ENCODE results near the gene FHDC1. TPM values are rescaled to one million over a fixed set of nuclear protein-coding genes. Genes with fewer than 3 reads are reported as not detected.

The FHDC1 gene
- total RNA-seq, 2 donors from 2014 or later, result 0.10 TPM

GRCh38 chr4:152919826-152920225, 16.3 kb upstream of the FHDC1 start:
- no peaks in the 10 kb centered on the region for H3K36me3 Mint-ChIP-seq (ENCODE audit: low read depth)
- DNase-seq, result no peak
- no peak overlapping the region for H3K27ac Mint-ChIP-seq
- no peaks in the 10 kb centered on the region for H3K27me3 Mint-ChIP-seq
- no peaks in the 10 kb centered on the region for H3K4me1 Mint-ChIP-seq
- H3K4me3 Mint-ChIP-seq, result no peak overlapping the region
- H3K9me3 ChIP-seq (ENCODE audit: control insufficient read depth, low read length, poor library complexity, severe bottlenecking), result no peaks in the 10 kb centered on the region
- no peak for ATAC-seq

- Mint-ChIP-seq H3K4me3 (no peak overlapping the region), H3K36me3 (ENCODE audit: low read depth) (no peaks in the 10 kb centered on the region), H3K27me3 (no peaks in the 10 kb centered on the region), H3K27ac (no peak overlapping the region), H3K4me1 (no peaks in the 10 kb centered on the region)
- DNase-seq, result no peak
- ATAC-seq, result no peak
- H3K9me3 ChIP-seq (ENCODE audit: control insufficient read depth, low read length, poor library complexity, severe bottlenecking), result no peaks in the 10 kb centered on the region
These were observed 15.4 kb upstream of the FHDC1 start for GRCh38 chr4:152920768-152921167.

- no peaks in the 10 kb centered on the region for H3K4me1 Mint-ChIP-seq
- no peak for DNase-seq
- H3K27me3 Mint-ChIP-seq, result no peaks in the 10 kb centered on the region
- no peak overlapping the region for H3K27ac Mint-ChIP-seq
- H3K9me3 ChIP-seq (ENCODE audit: control insufficient read depth, low read length, poor library complexity, severe bottlenecking), result no peaks in the 10 kb centered on the region
- H3K36me3 Mint-ChIP-seq (ENCODE audit: low read depth), result no peaks in the 10 kb centered on the region
- no peak for ATAC-seq
- H3K4me3 Mint-ChIP-seq, result no peak overlapping the region
These were observed 14.8 kb upstream of the FHDC1 start for GRCh38 chr4:152921284-152921683.

GRCh38 chr4:152925851-152926250, 10.3 kb upstream of the FHDC1 start:
- Mint-ChIP-seq H3K36me3 (ENCODE audit: low read depth) (peaks cover 4% of the 10 kb centered on the region), H3K27me3 (peaks cover 25% of the 10 kb centered on the region), H3K27ac (no peak overlapping the region), H3K4me3 (no peak overlapping the region), H3K4me1 (no peaks in the 10 kb centered on the region)
- ATAC-seq (no peak), DNase-seq (no peak)
- no peaks in the 10 kb centered on the region for H3K9me3 ChIP-seq (ENCODE audit: control insufficient read depth, low read length, poor library complexity, severe bottlenecking)

DNA sequence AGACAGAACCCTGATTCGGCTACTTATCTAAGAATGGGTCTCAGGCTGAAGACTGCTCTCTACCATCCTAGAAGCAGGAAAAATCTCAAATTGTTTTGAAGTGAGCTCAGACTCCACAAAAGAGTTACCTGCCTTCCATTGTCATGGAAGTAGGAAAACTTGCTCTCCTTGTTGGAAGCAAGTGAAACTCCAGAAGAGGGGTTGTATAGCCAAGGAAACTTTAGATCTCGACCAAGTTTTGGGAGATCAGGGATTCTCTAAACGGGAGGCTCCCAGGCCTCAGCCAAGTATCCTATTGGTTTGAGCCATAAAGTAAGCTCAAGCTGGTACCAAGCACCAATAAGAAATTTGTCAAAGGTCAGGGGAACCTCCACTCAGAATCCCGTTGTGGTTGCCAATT, 9.2 kb upstream of the FHDC1 start:
- Mint-ChIP-seq H3K4me1 (no peaks in the 10 kb centered on the region), H3K27ac (no peak overlapping the region), H3K36me3 (ENCODE audit: low read depth) (peaks cover 4% of the 10 kb centered on the region), H3K27me3 (peaks cover 25% of the 10 kb centered on the region), H3K4me3 (no peak overlapping the region)
- ATAC-seq (no peak), DNase-seq (no peak)
- no peaks in the 10 kb centered on the region for H3K9me3 ChIP-seq (ENCODE audit: control insufficient read depth, low read length, poor library complexity, severe bottlenecking)

DNA sequence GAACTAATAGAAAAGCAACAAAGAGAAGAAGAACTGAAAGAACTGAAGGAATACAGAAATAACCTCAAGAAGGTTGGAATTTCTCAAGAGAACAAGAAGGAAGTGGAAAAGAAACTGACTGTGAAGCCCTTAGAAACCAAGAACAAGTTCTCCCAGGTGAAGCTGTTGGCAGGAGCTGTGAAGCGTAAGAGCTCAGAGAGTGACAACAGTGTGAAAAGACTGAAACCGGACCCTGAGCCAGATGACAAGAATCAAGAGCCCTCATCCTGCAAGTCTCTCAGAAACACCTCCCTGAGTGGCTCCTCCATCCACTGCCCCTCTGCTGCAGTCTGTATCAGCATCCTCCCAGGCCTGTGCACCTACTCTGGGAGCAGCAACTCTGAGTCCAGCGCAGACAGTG, 8.4 kb upstream of the FHDC1 start:
- H3K4me1 Mint-ChIP-seq, result no peaks in the 10 kb centered on the region
- H3K27ac Mint-ChIP-seq, result no peak overlapping the region
- H3K4me3 Mint-ChIP-seq, result no peak overlapping the region
- ATAC-seq, result no peak
- peaks cover 4% of the 10 kb centered on the region for H3K36me3 Mint-ChIP-seq (ENCODE audit: low read depth)
- H3K9me3 ChIP-seq (ENCODE audit: control insufficient read depth, low read length, poor library complexity, severe bottlenecking), result no peaks in the 10 kb centered on the region
- no peak for DNase-seq
- peaks cover 26% of the 10 kb centered on the region for H3K27me3 Mint-ChIP-seq

DNA sequence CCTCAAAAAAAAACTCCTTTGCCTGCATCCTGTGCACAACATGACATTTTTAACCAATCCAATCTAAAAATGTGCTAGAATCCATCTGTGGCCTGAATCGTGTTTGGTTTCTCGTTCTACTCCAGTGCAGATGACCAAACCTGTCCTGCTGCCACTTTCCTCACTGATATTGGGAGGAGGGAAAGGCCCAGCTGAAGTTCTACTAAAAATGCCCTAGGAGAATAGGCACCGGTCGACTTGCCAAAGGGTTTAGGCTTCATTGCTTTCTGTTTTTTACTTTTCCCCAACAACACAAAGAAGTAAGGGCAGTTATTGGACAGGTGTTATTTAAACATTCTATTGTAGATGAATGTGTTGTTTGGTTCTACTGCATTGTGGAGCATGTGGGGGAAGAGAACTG, 7.8 kb upstream of the FHDC1 start:
- H3K27me3 Mint-ChIP-seq, result peaks cover 31% of the 10 kb centered on the region
- H3K4me3 Mint-ChIP-seq, result no peak overlapping the region
- ATAC-seq (no peak), DNase-seq (no peak)
- H3K27ac Mint-ChIP-seq, result no peak overlapping the region
- H3K4me1 Mint-ChIP-seq, result no peaks in the 10 kb centered on the region
- H3K36me3 Mint-ChIP-seq (ENCODE audit: low read depth), result peaks cover 4% of the 10 kb centered on the region
- H3K9me3 ChIP-seq (ENCODE audit: control insufficient read depth, low read length, poor library complexity, severe bottlenecking), result no peaks in the 10 kb centered on the region

DNA sequence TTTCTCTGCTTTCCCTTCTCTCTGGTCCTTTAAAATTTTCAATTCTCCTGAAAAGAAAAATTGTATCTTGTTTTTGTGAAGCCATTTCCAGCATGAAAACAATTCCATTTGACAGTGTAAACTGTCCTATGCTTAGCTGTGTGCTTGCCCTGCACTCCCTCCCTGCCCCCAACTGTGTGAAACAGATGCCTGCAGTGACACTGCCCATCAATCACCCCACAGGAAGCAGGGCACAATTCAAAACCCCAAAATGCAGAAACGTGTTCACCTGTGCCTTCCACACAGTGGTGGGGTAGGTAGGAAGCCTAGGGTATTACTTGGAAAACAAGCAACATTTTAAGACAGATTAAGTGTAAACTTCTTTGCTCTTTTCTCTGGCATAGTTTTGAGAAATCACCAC, 6.2 kb upstream of the FHDC1 start:
- Mint-ChIP-seq H3K4me1 (no peaks in the 10 kb centered on the region), H3K27ac (no peak overlapping the region), H3K4me3 (no peak overlapping the region), H3K27me3 (peaks cover 47% of the 10 kb centered on the region), H3K36me3 (ENCODE audit: low read depth) (peaks cover 8% of the 10 kb centered on the region)
- ATAC-seq (no peak), DNase-seq (no peak)
- H3K9me3 ChIP-seq (ENCODE audit: control insufficient read depth, low read length, poor library complexity, severe bottlenecking), result no peaks in the 10 kb centered on the region

GRCh38 chr4:152935143-152935542, 980 bp upstream of the FHDC1 start:
- Mint-ChIP-seq H3K27ac (no peak overlapping the region), H3K4me1 (peaks cover 14% of the 10 kb centered on the region), H3K4me3 (peak overlapping the region; percentile 87), H3K36me3 (ENCODE audit: low read depth) (peaks cover 7% of the 10 kb centered on the region), H3K27me3 (peaks cover 55% of the 10 kb centered on the region)
- no peak for ATAC-seq
- no peak for DNase-seq
- no peaks in the 10 kb centered on the region for H3K9me3 ChIP-seq (ENCODE audit: control insufficient read depth, low read length, poor library complexity, severe bottlenecking)

DNA sequence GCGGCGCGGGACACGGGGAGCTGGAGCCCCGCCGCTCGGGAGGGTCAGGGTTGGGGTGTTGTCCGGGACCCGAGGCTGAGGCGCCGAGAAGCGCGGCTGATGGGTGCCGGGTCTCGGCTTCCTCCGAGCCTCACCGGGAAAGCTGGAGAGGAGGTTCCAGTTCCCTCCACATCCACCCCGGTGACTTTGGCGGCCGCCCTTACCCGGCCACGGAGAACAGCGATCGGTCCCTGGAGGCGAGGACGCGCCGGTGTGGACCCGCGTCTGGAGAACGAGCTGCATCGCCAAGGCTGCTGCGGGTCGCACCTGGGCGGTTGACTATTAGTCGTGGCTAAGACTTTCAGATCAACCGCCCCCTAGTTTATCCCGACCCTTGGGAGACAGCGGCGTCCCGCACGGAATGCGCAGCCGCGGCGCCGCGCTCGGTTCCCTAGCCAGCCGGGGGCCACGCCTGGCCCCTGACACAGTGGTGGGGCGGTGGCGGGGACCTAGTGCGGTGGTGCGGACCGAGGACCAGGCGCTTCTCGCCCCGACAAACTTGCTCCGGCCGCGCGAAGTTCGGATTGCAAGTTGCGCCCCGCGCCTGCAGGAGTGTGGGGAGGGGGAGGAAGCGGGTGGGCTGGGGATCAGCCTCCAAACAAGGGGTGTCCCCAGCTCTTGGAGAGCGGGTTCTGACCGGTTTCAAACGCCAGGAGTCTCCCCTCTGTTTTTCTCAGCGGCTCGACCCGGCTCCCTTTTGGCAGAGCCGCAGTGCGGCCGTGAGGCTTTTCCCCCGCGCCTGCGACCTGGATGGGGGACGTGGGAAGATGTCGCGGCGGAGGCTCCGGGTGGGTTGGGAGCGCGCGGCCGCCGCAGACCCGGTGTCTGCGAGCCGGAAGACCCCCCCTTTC, 568 bp downstream of the FHDC1 start:
- Mint-ChIP-seq H3K36me3 (ENCODE audit: low read depth) (peaks cover 7% of the 10 kb centered on the region), H3K27me3 (peaks cover 60% of the 10 kb centered on the region), H3K4me3 (peak overlapping the region; percentile 75), H3K4me1 (peaks cover 14% of the 10 kb centered on the region), H3K27ac (no peak overlapping the region)
- ATAC-seq (peak; percentile 35), DNase-seq (no peak)
- no peaks in the 10 kb centered on the region for H3K9me3 ChIP-seq (ENCODE audit: control insufficient read depth, low read length, poor library complexity, severe bottlenecking)

- Mint-ChIP-seq H3K4me3 (peak overlapping the region; percentile 89), H3K36me3 (ENCODE audit: low read depth) (peaks cover 7% of the 10 kb centered on the region), H3K27me3 (peaks cover 60% of the 10 kb centered on the region), H3K4me1 (peaks cover 14% of the 10 kb centered on the region), H3K27ac (no peak overlapping the region)
- DNase-seq (no peak), ATAC-seq (peak; percentile 62)
- H3K9me3 ChIP-seq (ENCODE audit: control insufficient read depth, low read length, poor library complexity, severe bottlenecking), result no peaks in the 10 kb centered on the region
These were observed 1.5 kb downstream of the FHDC1 start for GRCh38 chr4:152937336-152938236.

DNA sequence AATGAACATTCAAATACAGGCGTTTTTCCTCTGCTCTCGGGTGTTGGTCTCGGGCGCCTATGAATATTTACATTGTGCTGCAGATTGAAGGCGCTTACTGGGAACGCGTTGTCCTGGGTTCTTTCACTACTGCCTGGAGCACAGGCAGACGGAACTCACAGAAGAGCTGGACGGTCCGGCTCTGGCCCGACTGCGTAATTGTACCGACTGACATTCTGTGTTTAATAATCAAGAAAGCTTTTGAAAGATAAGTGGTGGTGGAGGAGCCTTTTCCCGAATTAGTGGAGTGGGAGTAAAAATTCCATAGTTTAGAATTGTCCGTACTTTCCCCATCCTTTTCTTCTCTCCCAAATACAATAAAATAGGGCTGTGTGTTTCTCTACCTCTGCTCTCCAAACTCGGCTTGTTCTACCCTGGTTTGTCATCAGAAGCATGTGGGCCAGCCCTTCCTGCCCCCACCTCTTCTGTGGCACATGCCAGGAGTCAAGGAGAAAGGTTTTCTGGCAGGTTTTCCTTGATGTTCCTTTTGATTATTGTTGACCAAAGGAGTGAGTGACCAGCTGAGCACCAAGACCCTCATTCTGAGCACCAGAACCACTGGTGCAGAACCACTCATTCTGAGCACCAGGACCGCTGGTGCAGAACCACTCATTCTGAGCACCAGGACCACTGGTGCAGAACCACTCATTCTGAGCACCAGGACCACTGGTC, 2.3 kb downstream of the FHDC1 start:
- H3K36me3 Mint-ChIP-seq (ENCODE audit: low read depth), result peaks cover 7% of the 10 kb centered on the region

DNA sequence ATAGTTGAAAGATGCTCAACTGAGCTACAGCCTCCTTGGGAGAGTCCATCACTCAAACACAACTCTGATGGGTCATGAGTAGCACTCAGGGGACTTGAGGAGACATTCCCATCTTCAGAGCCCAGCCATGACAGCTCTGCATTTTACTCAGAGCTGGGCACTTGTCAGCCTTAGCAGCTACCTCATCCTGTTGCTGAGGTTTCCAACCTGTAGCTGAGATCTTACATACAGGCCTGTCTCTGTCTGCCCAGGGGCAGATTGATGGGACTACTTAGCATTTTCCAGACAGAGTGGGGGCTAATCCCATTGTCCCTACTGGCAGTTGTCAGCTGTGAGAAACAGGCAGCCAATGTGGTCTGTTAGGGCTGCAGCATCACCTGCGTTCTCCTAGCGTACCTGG, 3.5 kb downstream of the FHDC1 start:
- no peak for DNase-seq
- Mint-ChIP-seq H3K4me1 (peaks cover 14% of the 10 kb centered on the region), H3K27me3 (peaks cover 41% of the 10 kb centered on the region), H3K36me3 (ENCODE audit: low read depth) (peaks cover 4% of the 10 kb centered on the region), H3K27ac (no peak overlapping the region), H3K4me3 (no peak overlapping the region)
- H3K9me3 ChIP-seq (ENCODE audit: control insufficient read depth, low read length, poor library complexity, severe bottlenecking), result no peaks in the 10 kb centered on the region
- no peak for ATAC-seq

More for the DNA sequence above, 2.3 kb downstream of the FHDC1 start:
- peaks cover 14% of the 10 kb centered on the region for H3K4me1 Mint-ChIP-seq
- H3K27me3 Mint-ChIP-seq, result peaks cover 52% of the 10 kb centered on the region
- DNase-seq, result no peak
- H3K9me3 ChIP-seq (ENCODE audit: control insufficient read depth, low read length, poor library complexity, severe bottlenecking), result no peaks in the 10 kb centered on the region
- peak overlapping the region; percentile 89 for H3K4me3 Mint-ChIP-seq
- peak overlapping the region; percentile 14 for H3K27ac Mint-ChIP-seq
- ATAC-seq, result no peak

Data from T-helper 17 cell (primary cell).